Kidney epithelial cell (primary cell): ENCODE data around the gene ABCC3. TPM values are rescaled to one million over a fixed set of nuclear protein-coding genes. Genes with fewer than 3 reads are reported as not detected.

Experiments
- DNase-seq: peaks from one replicate; pipeline ENCODE4 v3.0.0-alpha.2; 2010; ENCODE audit warnings: low read depth
- H3K27me3 ChIP-seq: 2 replicates; pipeline ENCODE4 v1.6.0; 2011; ENCODE audit warnings: low read length; ENCODE audit not compliant: control insufficient read depth, insufficient read depth
- H3K36me3 ChIP-seq: 2 replicates; pipeline ENCODE4 v1.5.1; 2011; ENCODE audit warnings: low read length; ENCODE audit not compliant: control insufficient read depth, insufficient read depth
- H3K4me3 ChIP-seq: 2 replicates; pipeline ENCODE4 v1.5.1; 2011; ENCODE audit warnings: low read depth, mild to moderate bottlenecking, control low read depth, low read length
- total RNA-seq: library from RNA; depleted of rRNA; stranded (reverse); fragments of >200 nt; gene quantifications from 2 replicates; pipeline ENCODE4 v1.2.3, GENCODE V29; 2015
- TF ChIP-seq, protein P1 (sequence below): IDR thresholded peaks from 2 replicates; pipeline ENCODE4 v1.5.1; 2011; ENCODE audit warnings: mild to moderate bottlenecking, moderate library complexity, low read length, control low read depth, inconsistent platforms; ENCODE audit not compliant: insufficient read depth, poor library complexity, severe bottlenecking

Gene ABCC3
- total RNA-seq, 1 donor from 2014 or later: 1.3 TPM

DNA sequence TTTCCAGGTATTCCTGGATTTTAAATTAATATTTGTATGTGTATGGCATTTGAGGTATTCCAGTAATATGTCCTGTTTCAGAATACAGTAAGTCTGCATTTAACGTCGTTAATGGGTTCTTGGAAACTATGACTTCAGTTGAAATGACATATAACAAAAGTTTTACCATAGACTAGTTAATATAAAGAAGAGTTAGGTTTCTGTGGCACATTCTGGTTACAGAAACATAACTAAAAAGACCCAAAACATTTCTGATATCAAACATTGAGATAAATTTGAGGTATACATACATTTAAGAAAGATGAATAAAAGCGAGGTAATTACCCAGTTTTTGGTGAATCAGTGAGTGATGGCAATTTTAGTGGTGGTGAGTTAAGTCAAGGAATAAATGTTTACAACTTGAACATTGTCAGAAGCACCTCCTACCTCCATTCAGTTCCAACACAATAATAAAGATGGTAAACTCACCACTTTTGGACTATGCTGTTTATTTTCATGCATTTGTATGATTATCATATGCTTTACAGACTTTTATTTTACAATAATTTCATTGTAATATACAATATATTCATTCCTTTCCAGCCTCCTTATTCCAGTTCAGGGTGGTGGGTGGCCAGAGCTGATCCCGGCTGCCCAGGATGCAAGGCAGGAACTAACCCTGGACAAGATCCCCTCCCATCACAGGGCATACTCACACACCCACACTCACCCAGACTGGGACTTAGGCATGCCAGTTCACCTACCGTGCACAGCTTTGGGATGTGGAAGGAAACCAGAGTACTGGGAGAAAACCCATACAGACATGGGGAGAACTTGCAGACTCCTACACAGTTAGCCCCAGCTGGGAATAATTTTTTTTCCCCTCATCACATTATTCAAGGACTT is 94.4 kb downstream of the ABCC3 start:
- H3K36me3 ChIP-seq: no peaks in the 10 kb centered on the region

GRCh38 chr17:50731575-50732460 is 97.1 kb downstream of the ABCC3 start:
- no peaks in the 10 kb centered on the region for H3K36me3 ChIP-seq
- TF ChIP-seq, protein P1, sequence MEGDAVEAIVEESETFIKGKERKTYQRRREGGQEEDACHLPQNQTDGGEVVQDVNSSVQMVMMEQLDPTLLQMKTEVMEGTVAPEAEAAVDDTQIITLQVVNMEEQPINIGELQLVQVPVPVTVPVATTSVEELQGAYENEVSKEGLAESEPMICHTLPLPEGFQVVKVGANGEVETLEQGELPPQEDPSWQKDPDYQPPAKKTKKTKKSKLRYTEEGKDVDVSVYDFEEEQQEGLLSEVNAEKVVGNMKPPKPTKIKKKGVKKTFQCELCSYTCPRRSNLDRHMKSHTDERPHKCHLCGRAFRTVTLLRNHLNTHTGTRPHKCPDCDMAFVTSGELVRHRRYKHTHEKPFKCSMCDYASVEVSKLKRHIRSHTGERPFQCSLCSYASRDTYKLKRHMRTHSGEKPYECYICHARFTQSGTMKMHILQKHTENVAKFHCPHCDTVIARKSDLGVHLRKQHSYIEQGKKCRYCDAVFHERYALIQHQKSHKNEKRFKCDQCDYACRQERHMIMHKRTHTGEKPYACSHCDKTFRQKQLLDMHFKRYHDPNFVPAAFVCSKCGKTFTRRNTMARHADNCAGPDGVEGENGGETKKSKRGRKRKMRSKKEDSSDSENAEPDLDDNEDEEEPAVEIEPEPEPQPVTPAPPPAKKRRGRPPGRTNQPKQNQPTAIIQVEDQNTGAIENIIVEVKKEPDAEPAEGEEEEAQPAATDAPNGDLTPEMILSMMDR: no peak
- no peak for DNase-seq
- H3K4me3 ChIP-seq: no peak overlapping the region
- H3K27me3 ChIP-seq: no peaks in the 10 kb centered on the region

More for the DNA sequence above, 94.4 kb downstream of the ABCC3 start:
- DNase-seq: no peak
- Histone ChIP-seq H3K4me3 (no peak overlapping the region), H3K27me3 (no peaks in the 10 kb centered on the region)
- TF ChIP-seq, protein P1: no peak

DNA sequence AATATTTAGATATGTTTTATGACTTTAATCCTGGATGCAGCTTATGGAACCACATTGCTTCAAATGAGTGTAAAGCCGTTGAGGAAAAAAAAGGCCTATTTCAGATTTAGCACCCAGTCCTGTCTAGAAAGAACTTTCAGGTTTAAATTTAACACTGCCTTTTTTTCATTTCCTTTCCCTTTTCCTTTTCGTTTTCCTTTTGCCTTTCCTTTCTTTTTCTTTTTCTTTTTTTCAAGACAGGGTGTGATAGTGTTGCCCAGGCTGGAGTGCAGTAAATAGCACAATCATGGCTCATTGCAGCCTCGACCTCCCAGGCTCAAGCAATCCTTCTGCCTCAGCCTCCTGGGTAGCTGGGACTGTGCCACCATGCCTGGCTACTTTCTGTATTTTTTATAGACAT is 100.6 kb downstream of the ABCC3 start:
- DNase-seq: no peak
- TF ChIP-seq, protein P1: no peak
- Histone ChIP-seq H3K27me3 (no peaks in the 10 kb centered on the region), H3K4me3 (no peak overlapping the region), H3K36me3 (no peaks in the 10 kb centered on the region)

- TF ChIP-seq, protein P1: no peak
- H3K27me3 ChIP-seq: no peaks in the 10 kb centered on the region
- no peak for DNase-seq
- peaks cover 2% of the 10 kb centered on the region for H3K36me3 ChIP-seq
- H3K4me3 ChIP-seq: no peak overlapping the region
Observed at GRCh38 chr17:50737118-50737698, 102.5 kb downstream of the ABCC3 start.

- Histone ChIP-seq H3K27me3 (no peaks in the 10 kb centered on the region), H3K4me3 (no peak overlapping the region), H3K36me3 (peaks cover 5% of the 10 kb centered on the region)
- TF ChIP-seq, protein P1: no peak
- no peak for DNase-seq
Observed at GRCh38 chr17:50739098-50739497, 104.4 kb downstream of the ABCC3 start.

Other genes starting within 250 kb of the ABCC3 start
- gene LRRC59, start 237.4 kb upstream of the ABCC3 start, total RNA-seq: 172 and 179 TPM in 2 replicates
- gene ACSF2, start 208.7 kb upstream of the ABCC3 start, total RNA-seq: 12.7 and 24.8 TPM in 2 replicates
- not detected in 2 replicates for gene CHAD, start 166.0 kb upstream of the ABCC3 start, total RNA-seq
- gene RSAD1, start 156.0 kb upstream of the ABCC3 start, total RNA-seq: 28.4 and 31.1 TPM in 2 replicates
- gene MYCBPAP, start 126.4 kb upstream of the ABCC3 start, total RNA-seq: 0.14 and 0.50 TPM in 2 replicates
- 0.62 and 0.84 TPM in 2 replicates for gene EPN3, start 102.1 kb upstream of the ABCC3 start, total RNA-seq
- gene SPATA20, start 87.7 kb upstream of the ABCC3 start, total RNA-seq: 58.9 and 79.4 TPM in 2 replicates
- 0.07 TPM in 1 of 2 replicates, not detected in the other for gene CACNA1G, start 74.2 kb upstream of the ABCC3 start, total RNA-seq
- gene ANKRD40, start 73.0 kb downstream of the ABCC3 start, total RNA-seq: 30.5 and 30.7 TPM in 2 replicates
- 31.5 and 35.6 TPM in 2 replicates for gene LUC7L3, start 84.7 kb downstream of the ABCC3 start, total RNA-seq
- gene ANKRD40CL, start 132.6 kb downstream of the ABCC3 start, total RNA-seq: not detected in 2 replicates
- gene WFIKKN2, start 200.7 kb downstream of the ABCC3 start, total RNA-seq: not detected in 2 replicates
- gene TOB1, start 231.5 kb downstream of the ABCC3 start, total RNA-seq: 11.4 and 12.6 TPM in 2 replicates